IMR-90 (cell line): ENCODE measurements around the gene CDX2. TPM values are rescaled to one million over a fixed set of nuclear protein-coding genes. Genes with fewer than 3 reads are reported as not detected.

ENCODE experiments used
- ATAC-seq: fragments of 200-7000 bp; cut with Tn5 transposase; 2 replicates; pipeline ENCODE4 v1.9.1; 2020; ENCODE audit warnings: low read depth, mild to moderate bottlenecking, moderate library complexity
- BruUV-seq: library from RNA; stranded (reverse); fragments of 400-500 nt; replicated peaks from 2 replicates; lab custom pipeline; 2021; lab: Mats Ljungman, UMichigan
- CTCF ChIA-PET: fragments of 300-600 bp; formaldehyde crosslinking; extraction: SDS; loops from one replicate; lab custom pipeline; 2021; ENCODE audit warnings: antibody characterized with exemption; lab: Yijun Ruan, JAX
- POLR2A ChIA-PET: fragments of 300-600 bp; sonication (Branson Sonifier 250); formaldehyde crosslinking; loops from one replicate; lab custom pipeline; 2022; ENCODE audit warnings: antibody characterized with exemption; ENCODE audit not compliant: unreplicated experiment; lab: Charles Lee
- DNase-seq: peaks from one replicate; pipeline ENCODE4 v3.0.0; 2013
- H2AFZ ChIP-seq: replicated peaks from 2 replicates; pipeline ENCODE3; 2013; ENCODE audit warnings: low read length, mild to moderate bottlenecking; ENCODE audit not compliant: poor library complexity
- H2AK5ac ChIP-seq: 2 replicates; pipeline ENCODE4 v1.6.1; 2013; ENCODE audit warnings: low read depth, low read length, inconsistent platforms
- H2AK9ac ChIP-seq: replicated peaks from 2 replicates; pipeline ENCODE3; 2013; ENCODE audit warnings: mild to moderate bottlenecking, low read depth, low read length, moderate library complexity; ENCODE audit not compliant: poor library complexity
- H2BK120ac ChIP-seq: 2 replicates; pipeline ENCODE4 v1.6.1; 2013; ENCODE audit warnings: low read depth, low read length, inconsistent platforms
- H2BK15ac ChIP-seq: 3 replicates; pipeline ENCODE4 v1.6.1; 2013; ENCODE audit warnings: low read depth, low read length, inconsistent platforms
- H2BK20ac ChIP-seq: 2 replicates; pipeline ENCODE4 v1.6.1; 2013; ENCODE audit warnings: low read depth, mild to moderate bottlenecking, inconsistent platforms, low read length, moderate library complexity
- H2BK5ac ChIP-seq: 2 replicates; pipeline ENCODE4 v1.6.1; 2013; ENCODE audit warnings: mild to moderate bottlenecking, low read depth, low read length, inconsistent platforms; ENCODE audit not compliant: poor library complexity, severe bottlenecking
- H3K14ac ChIP-seq: replicated peaks from 2 replicates; pipeline ENCODE4 v1.6.1; 2013; ENCODE audit warnings: low read depth, low read length, inconsistent platforms
- H3K18ac ChIP-seq: 2 replicates; pipeline ENCODE4 v1.6.1; 2013; ENCODE audit warnings: low read depth, low read length, control low read depth
- H3K23ac ChIP-seq: 2 replicates; pipeline ENCODE4 v1.6.1; 2013; ENCODE audit warnings: low read depth, low read length, inconsistent platforms
- H3K27ac ChIP-seq: 2 replicates; pipeline ENCODE4 v1.5.1; 2013; ENCODE audit warnings: mild to moderate bottlenecking, control low read depth, low read length; ENCODE audit not compliant: insufficient read depth
- H3K27me3 ChIP-seq: 2 replicates; pipeline ENCODE4 v1.6.1; 2013; ENCODE audit warnings: low read length; ENCODE audit not compliant: control insufficient read depth, insufficient read depth
- H3K36me3 ChIP-seq: 2 replicates; pipeline ENCODE4 v1.6.1; 2013; ENCODE audit warnings: low read length, mixed read lengths; ENCODE audit not compliant: control insufficient read depth, insufficient read depth
- H3K4ac ChIP-seq: 2 replicates; pipeline ENCODE4 v1.6.1; 2013; ENCODE audit warnings: low read depth, low read length, inconsistent platforms
- H3K4me1 ChIP-seq: 2 replicates; pipeline ENCODE4 v1.6.1; 2013; ENCODE audit warnings: low read length, mixed read lengths; ENCODE audit not compliant: control insufficient read depth, insufficient read depth
- H3K4me2 ChIP-seq: 2 replicates; pipeline ENCODE4 v1.6.1; 2013; ENCODE audit warnings: low read depth, mild to moderate bottlenecking, control low read depth, low read length, moderate library complexity
- H3K4me3 ChIP-seq: 2 replicates; pipeline ENCODE4 v1.5.1; 2013; ENCODE audit warnings: low read depth, mild to moderate bottlenecking, control low read depth, low read length, moderate library complexity; ENCODE audit not compliant: insufficient read depth
- H3K56ac ChIP-seq: 2 replicates; pipeline ENCODE4 v1.6.1; 2013; ENCODE audit warnings: low read length, inconsistent platforms; ENCODE audit not compliant: insufficient read depth; ENCODE audit errors: extremely low read depth
- H3K79me1 ChIP-seq, 2 experiments: 2 replicates each; pipeline ENCODE4 v1.6.1; 2013; ENCODE audit warnings: low read length in 2 of 2, inconsistent platforms in 1 of 2, low read depth in 1 of 2
- H3K9ac ChIP-seq: 2 replicates; pipeline ENCODE4 v1.6.1; 2013; ENCODE audit warnings: low read depth, low read length, control low read depth
- H3K9me1 ChIP-seq: 2 replicates; pipeline ENCODE4 v1.6.1; 2013; ENCODE audit warnings: low read length, inconsistent platforms; ENCODE audit not compliant: insufficient read depth
- H3K9me3 ChIP-seq: 2 replicates; pipeline ENCODE4 v1.6.1; 2013; ENCODE audit warnings: low read length; ENCODE audit not compliant: control insufficient read depth, insufficient read depth
- H4K20me1 ChIP-seq: 2 replicates; pipeline ENCODE4 v1.6.1; 2013; ENCODE audit warnings: low read length, inconsistent platforms; ENCODE audit not compliant: insufficient read depth
- H4K5ac ChIP-seq: 2 replicates; pipeline ENCODE4 v1.6.1; 2013; ENCODE audit warnings: mild to moderate bottlenecking, low read depth, low read length, control low read depth
- H4K8ac ChIP-seq, 2 experiments: 2 replicates each; pipeline ENCODE4 v1.6.1; 2013; ENCODE audit warnings: low read depth in 2 of 2, low read length in 2 of 2, control low read depth in 1 of 2, inconsistent platforms in 1 of 2
- H4K91ac ChIP-seq: 2 replicates; pipeline ENCODE4 v1.6.1; 2013; ENCODE audit warnings: low read depth, low read length, inconsistent platforms; ENCODE audit not compliant: insufficient read depth
- CHD1 ChIP-seq: IDR thresholded peaks from 2 replicates; pipeline ENCODE4 v1.6.1; 2012; ENCODE audit warnings: low read depth, low read length, improper control_type of control experiment
- MAZ ChIP-seq: IDR thresholded peaks from 2 replicates; pipeline ENCODE4 v1.6.1; 2012; ENCODE audit warnings: low read depth, mild to moderate bottlenecking, low read length, improper control_type of control experiment, moderate library complexity, borderline replicate concordance
- NFE2L2 ChIP-seq: fragments of 150-350 bp; IDR thresholded peaks from 2 replicates; pipeline ENCODE4 v1.6.1; 2016; ENCODE audit warnings: low read depth, mild to moderate bottlenecking, low read length
- POLR2A ChIP-seq: IDR thresholded peaks from 2 replicates; pipeline ENCODE4 v1.6.1; 2012; ENCODE audit warnings: mild to moderate bottlenecking, low read depth, low read length
- RAD21 ChIP-seq: IDR thresholded peaks from 2 replicates; pipeline ENCODE4 v1.6.1; 2012; ENCODE audit warnings: low read length, improper control_type of control experiment
- RCOR1 ChIP-seq: IDR thresholded peaks from 2 replicates; pipeline ENCODE4 v1.6.1; 2012; ENCODE audit warnings: mild to moderate bottlenecking, low read length, improper control_type of control experiment; ENCODE audit not compliant: insufficient replicate concordance
- RFX5 ChIP-seq: IDR thresholded peaks from 2 replicates; pipeline ENCODE4 v1.8.0; 2012; ENCODE audit warnings: low read depth, mild to moderate bottlenecking, low read length, moderate library complexity
- SMC3 ChIP-seq: fragments of 150-350 bp; IDR thresholded peaks from 2 replicates; pipeline ENCODE4 v1.6.1; 2016; ENCODE audit warnings: low read depth, mild to moderate bottlenecking, antibody characterized with exemption, low read length, moderate library complexity
- WGBS, 2 experiments: methylation state at CpG; one replicate each; pipeline versions ENCODE4 v1.1.5 to v1.1.7; 2013; ENCODE audit warnings: missing lambda C conversion rate in 2 of 2; ENCODE audit not compliant: insufficient read length in 1 of 2; ENCODE audit errors: extremely low coverage in 2 of 2; 5-methylcytosine and 5-hydroxymethylcytosine counted together
- dilution Hi-C: fragments of 300-500 bp; cut with HindIII; formaldehyde crosslinking; loops from one replicate; pipeline ENCODE4 v1.14.3; 2018; ENCODE audit warnings: low sequenced_read_pairs; ENCODE audit not compliant: unreplicated experiment
- in situ Hi-C: fragments of 300-500 bp; cut with MboI; formaldehyde crosslinking; loops from 3 replicates; pipeline ENCODE4 v1.14.3; 2019; ENCODE audit warnings: low sequenced_read_pairs, inconsistent platforms, mixed read lengths
- intact Hi-C: fragments of 100-400 bp; cut with micrococcal nuclease; formaldehyde crosslinking; loops from 2 replicates; pipeline ENCODE4 v1.10.0; 2022
- polyA plus RNA-seq, 3 experiments: library from polyadenylated mRNA; depleted of rRNA; stranded (reverse); fragments of >200 nt; gene quantifications; 2 replicates each; pipeline ENCODE4 v1.2.3, GENCODE V29; 2012; ENCODE audit warnings: low replicate concordance in 1 of 3
- total RNA-seq: library from RNA; depleted of rRNA; stranded (reverse); fragments of >200 nt; gene quantifications from 2 replicates; pipeline ENCODE4 v1.2.3, GENCODE V29; 2012
- TF ChIP-seq, protein P1 (sequence below): fragments of 150-350 bp; IDR thresholded peaks from 2 replicates; pipeline ENCODE4 v1.6.1; 2016; ENCODE audit warnings: low read depth, mild to moderate bottlenecking, low read length, moderate library complexity, borderline replicate concordance
- TF ChIP-seq, protein P2 (sequence below): conservative IDR thresholded peaks from 2 replicates; pipeline ENCODE4 v1.5.1; 2012; ENCODE audit warnings: mild to moderate bottlenecking, low read depth, low read length, improper control_type of control experiment
- TF ChIP-seq, protein P3 (sequence below): fragments of 150-350 bp; IDR thresholded peaks from 2 replicates; pipeline ENCODE4 v1.6.1; 2017; ENCODE audit warnings: mild to moderate bottlenecking, antibody characterized with exemption, low read length, low read depth

The CDX2 gene
- total and polyA plus RNA-seq, 2 of the 4 experiments (the other 2 are of a cell fraction), result not detected

DNA sequence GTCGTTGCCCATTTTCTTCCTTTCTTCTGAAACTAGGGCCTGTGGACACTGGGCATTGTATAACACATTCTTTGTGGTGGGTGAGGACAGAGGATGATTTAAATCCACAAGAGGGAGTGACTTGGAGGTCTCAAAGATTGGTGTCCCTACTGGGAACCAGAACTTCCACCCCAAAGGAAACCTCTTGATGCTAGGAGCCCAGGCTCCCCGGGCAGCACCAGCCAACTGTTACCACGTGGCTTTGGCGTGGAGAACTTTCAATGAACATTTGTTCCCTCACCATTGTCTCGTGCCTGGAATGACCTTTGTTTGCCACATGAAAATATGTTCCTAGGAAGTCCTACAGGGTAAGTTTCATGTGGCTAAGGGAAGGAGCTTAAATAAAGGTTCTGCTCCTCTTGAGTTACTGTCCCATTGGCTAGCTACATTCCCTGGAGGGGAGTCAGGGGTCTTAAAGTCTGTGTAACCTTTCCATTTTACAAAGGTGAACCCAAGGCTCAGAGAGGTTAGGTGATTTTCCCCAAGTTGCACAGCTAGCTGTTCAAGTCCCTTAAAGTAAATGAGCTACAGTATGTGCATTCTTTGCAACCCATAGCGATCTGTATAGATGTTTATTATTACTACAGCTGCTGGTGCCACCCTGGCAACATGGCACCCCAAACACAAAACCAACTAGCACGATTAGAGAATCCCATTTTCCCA is 5.0 kb upstream of the CDX2 start:
- H2AK5ac ChIP-seq, result no peak overlapping the region
- TF ChIP-seq, protein P1, sequence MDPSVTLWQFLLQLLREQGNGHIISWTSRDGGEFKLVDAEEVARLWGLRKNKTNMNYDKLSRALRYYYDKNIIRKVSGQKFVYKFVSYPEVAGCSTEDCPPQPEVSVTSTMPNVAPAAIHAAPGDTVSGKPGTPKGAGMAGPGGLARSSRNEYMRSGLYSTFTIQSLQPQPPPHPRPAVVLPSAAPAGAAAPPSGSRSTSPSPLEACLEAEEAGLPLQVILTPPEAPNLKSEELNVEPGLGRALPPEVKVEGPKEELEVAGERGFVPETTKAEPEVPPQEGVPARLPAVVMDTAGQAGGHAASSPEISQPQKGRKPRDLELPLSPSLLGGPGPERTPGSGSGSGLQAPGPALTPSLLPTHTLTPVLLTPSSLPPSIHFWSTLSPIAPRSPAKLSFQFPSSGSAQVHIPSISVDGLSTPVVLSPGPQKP, result no peak
- TF ChIP-seq RFX5 (no peak), RAD21 (no peak), POLR2A (no peak), MAZ (no peak), NFE2L2 (no peak), RCOR1 (no peak), SMC3 (no peak), CHD1 (no peak)
- TF ChIP-seq, protein P2, sequence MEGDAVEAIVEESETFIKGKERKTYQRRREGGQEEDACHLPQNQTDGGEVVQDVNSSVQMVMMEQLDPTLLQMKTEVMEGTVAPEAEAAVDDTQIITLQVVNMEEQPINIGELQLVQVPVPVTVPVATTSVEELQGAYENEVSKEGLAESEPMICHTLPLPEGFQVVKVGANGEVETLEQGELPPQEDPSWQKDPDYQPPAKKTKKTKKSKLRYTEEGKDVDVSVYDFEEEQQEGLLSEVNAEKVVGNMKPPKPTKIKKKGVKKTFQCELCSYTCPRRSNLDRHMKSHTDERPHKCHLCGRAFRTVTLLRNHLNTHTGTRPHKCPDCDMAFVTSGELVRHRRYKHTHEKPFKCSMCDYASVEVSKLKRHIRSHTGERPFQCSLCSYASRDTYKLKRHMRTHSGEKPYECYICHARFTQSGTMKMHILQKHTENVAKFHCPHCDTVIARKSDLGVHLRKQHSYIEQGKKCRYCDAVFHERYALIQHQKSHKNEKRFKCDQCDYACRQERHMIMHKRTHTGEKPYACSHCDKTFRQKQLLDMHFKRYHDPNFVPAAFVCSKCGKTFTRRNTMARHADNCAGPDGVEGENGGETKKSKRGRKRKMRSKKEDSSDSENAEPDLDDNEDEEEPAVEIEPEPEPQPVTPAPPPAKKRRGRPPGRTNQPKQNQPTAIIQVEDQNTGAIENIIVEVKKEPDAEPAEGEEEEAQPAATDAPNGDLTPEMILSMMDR, result no peak
- TF ChIP-seq, protein P3, sequence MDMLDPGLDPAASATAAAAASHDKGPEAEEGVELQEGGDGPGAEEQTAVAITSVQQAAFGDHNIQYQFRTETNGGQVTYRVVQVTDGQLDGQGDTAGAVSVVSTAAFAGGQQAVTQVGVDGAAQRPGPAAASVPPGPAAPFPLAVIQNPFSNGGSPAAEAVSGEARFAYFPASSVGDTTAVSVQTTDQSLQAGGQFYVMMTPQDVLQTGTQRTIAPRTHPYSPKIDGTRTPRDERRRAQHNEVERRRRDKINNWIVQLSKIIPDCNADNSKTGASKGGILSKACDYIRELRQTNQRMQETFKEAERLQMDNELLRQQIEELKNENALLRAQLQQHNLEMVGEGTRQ, result no peak
- peaks cover 95% of the 10 kb centered on the region for H3K27me3 ChIP-seq
- H3K4me1 ChIP-seq, result no peaks in the 10 kb centered on the region
- H2BK20ac ChIP-seq, result no peak overlapping the region
- no peak overlapping the region for H4K91ac ChIP-seq
- in situ Hi-C loops, result no loop called here
- no TSS peak for BruUV-seq
- H4K20me1 ChIP-seq, result no peaks in the 10 kb centered on the region; the same call in 1 of the 2 replicates
- no peak overlapping the region for H3K4me2 ChIP-seq
- no peak overlapping the region for H2BK5ac ChIP-seq
- H3K14ac ChIP-seq, result no peak overlapping the region
- H2BK15ac ChIP-seq, result no peak overlapping the region
- no peak overlapping the region for H4K5ac ChIP-seq
- no peak overlapping the region for H4K8ac ChIP-seq
- no peak overlapping the region for H2AFZ ChIP-seq
- H3K36me3 ChIP-seq, result no peaks in the 10 kb centered on the region
- no peak overlapping the region for H3K23ac ChIP-seq
- H3K56ac ChIP-seq, result no peak overlapping the region
- no peak overlapping the region for H2AK9ac ChIP-seq
- no peak overlapping the region for H3K27ac ChIP-seq
- ATAC-seq (no peak), DNase-seq (no peak)
- CTCF ChIA-PET, result interaction anchor here (0.5 kb wide), 1 partner anchor 86 kb away, joined by 3 read pairs; no protein-coding TSS in a partner anchor
- no peak overlapping the region for H3K4me3 ChIP-seq
- intact Hi-C loops, result no loop called here
- no peak overlapping the region for H3K18ac ChIP-seq
- no peak overlapping the region for H3K9ac ChIP-seq
- H3K9me1 ChIP-seq, result no peaks in the 10 kb centered on the region; the same call in 1 of the 2 replicates
- 33% methylated on average over 1 of the region's 7 CpGs; no CpG with 5 or more reads in 1 of the 2 experiments for WGBS, 2 experiments
- no peak overlapping the region for H3K4ac ChIP-seq
- dilution Hi-C loops, result no loop called here
- POLR2A ChIA-PET, result no interaction called here
- peaks cover 3% of the 10 kb centered on the region; the same call in 1 of the 2 replicates for H3K9me3 ChIP-seq
- no peak overlapping the region for H2BK120ac ChIP-seq
- H3K79me1 ChIP-seq, result no peaks in the 10 kb centered on the region
